GM12873 (cell line): Measurements from ENCODE around the gene KCNN1.

Experiments
- TF ChIP-seq, protein P1 (sequence below): IDR thresholded peaks from 2 replicates; pipeline ENCODE4 v1.5.1; 2012; ENCODE audit warnings: low read depth, mild to moderate bottlenecking, moderate library complexity, low read length, control low read depth; ENCODE audit not compliant: insufficient read depth; ENCODE audit errors: missing control alignments

Gene KCNN1

DNA sequence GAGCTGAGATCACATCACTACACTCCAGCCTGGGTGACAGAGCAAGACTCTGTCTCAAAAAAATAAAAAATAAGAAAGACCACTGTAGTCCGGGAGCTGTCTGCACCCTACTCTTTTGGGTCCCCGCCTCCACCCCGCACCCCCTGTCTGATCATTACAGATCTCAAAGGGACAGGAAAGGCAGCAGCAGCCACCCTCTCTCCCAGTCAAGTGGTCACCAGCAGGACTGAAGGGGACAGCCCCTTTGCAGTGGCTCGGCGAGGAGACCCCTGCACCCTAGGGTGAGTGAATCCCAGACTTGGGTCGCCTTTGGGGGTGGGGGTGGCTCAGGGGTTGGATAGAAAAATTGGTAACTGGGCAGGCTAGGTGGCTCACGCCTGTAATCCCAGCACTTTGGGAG lies 12.5 kb upstream of the KCNN1 start:
- TF ChIP-seq, protein P1, sequence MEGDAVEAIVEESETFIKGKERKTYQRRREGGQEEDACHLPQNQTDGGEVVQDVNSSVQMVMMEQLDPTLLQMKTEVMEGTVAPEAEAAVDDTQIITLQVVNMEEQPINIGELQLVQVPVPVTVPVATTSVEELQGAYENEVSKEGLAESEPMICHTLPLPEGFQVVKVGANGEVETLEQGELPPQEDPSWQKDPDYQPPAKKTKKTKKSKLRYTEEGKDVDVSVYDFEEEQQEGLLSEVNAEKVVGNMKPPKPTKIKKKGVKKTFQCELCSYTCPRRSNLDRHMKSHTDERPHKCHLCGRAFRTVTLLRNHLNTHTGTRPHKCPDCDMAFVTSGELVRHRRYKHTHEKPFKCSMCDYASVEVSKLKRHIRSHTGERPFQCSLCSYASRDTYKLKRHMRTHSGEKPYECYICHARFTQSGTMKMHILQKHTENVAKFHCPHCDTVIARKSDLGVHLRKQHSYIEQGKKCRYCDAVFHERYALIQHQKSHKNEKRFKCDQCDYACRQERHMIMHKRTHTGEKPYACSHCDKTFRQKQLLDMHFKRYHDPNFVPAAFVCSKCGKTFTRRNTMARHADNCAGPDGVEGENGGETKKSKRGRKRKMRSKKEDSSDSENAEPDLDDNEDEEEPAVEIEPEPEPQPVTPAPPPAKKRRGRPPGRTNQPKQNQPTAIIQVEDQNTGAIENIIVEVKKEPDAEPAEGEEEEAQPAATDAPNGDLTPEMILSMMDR = no peak

DNA sequence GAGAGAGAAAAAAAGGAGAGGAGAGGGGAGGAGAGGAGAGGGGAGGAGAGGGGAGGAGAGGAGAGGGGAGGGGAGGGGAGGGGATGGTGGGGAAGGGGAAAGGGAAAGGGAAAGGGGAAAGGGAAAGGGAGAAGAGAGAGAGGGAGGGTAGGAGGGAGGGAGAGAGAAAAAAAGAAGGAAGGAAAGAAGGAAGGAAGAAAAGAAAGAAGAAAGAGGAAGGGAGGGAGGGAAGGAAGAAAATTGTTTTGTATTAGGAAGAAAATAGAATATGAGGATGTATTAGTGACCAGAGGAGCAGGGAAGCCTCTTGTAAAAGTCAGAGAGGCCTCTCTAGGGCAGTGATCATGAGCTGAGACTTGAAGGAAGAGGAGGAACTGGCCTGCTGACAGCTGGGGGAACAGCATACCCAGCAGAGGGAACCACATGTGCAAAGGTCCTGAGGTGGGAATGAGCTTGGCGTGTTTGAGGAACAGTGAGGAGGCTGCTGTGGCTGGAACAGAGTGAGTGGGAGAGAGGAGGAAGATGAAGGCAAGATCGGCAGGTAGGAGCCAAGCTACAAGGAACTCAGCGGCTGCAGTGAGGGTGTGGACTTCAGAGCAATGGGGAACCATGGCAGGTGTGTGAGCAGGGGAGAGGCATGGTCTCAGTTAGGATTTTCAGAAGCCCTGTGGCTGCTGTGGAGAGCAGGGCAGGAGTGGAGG lies 9.6 kb upstream of the KCNN1 start:
- TF ChIP-seq, protein P1 = no peak

DNA sequence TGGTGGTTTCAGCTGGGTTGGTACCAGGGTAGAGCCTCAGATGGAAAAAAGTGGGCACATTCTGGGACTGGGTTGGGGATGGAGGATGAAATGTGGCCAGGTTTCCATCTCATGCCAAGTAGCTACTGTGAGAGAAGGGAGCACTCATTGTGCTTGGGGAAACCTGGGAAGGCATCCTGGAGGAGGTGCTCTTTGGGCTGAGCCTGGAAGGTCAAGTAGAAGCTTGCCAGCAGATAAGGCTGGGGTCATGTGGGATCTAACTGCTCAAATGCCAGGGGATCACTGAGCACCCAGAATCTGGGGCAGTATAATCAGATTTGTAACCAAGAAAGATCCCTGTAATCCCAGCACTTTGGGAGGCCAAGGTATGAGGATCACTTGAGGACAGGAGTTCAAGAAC lies 9.0 kb upstream of the KCNN1 start:
- TF ChIP-seq, protein P1 = no peak

DNA sequence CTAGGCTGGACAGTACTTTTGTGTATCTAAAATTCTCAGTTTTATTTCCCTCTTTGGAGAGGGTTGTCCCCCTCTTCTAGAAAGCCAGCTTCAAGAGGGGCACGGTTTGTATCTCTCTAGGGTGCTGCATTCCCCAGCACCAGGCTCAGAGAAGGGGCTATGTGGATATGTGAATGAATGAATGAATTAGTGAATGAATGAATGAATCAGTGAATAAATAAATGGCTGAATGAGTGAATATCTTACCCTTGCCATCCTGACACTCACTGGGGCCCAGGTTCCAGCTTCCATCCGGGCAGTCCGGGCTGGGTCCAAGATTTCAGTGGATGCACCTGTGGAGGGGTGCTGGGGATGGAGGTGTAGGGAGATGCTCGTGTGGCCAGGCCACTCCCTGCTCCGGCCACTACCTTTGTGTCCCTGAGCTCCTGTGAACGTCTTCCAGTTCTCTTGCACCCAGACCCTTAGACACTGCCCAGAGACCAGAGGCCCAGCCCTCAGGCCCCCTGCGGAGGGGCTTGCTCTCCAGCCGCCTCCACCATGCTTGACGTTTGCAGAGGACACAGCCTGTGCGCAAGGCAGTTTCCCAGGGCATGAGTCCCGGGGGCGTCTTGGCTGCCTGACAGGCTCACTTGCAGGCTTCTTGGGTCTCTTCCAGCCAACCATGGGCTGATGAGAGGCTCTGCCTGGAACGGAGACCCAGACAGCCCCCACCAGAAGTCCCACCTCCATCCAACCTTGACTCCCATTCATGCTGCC lies 2.8 kb upstream of the KCNN1 start:
- TF ChIP-seq, protein P1 = no peak

DNA sequence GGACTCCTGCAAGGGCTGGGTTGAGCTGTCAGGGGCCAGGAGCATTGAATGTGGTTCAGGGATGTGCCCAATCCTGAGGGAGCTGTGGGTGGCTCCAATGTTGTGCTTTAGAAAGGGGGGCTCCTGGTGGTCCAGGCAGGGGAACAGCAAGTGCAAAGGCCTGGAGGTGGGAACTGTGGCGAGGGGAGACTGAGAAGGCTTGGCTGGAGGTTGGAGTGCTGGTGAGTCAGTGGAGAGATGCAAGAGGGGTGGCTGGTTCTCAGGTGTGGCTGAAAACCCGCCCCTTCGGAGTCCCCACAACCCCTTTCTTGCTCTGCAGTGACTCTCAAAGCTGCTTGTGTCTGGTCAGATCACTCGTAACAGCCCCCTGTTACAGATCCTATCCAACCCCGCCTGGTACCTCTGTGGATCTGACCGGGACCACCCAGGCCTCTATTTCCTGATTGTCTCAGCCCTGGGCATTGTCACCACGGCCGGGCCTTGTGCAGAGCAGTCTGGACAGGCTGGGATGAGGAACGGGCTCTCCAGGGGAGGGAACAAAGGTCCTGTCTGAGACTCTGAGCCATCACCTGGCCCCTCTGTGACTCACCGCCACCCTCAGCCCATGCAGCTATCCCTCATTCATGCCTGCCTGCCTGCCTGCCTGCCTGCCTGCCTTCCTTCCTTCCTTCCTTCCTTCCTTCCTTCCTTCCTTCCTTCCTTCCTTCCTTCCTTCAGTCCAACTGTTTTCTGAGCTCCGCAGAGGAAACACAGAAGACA lies 1.4 kb upstream of the KCNN1 start:
- TF ChIP-seq, protein P1 = no peak

DNA sequence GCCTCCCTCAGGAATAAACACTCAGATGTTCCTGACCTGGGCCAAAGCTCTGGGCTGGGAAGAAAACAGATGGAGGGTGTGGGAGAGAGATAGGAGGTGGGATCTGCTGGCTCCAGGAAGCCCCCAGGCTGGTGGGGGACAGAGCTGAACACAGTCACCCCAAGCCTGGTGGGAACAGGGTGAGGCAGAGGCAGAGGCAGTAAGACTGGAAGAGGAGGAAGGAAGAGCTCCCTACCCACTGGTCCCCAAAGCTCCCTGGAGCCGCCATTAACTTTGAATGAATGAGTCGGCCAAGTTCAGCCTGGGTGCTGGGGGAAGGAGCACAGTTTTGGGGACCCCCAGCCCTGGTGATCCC lies 801 bp upstream of the KCNN1 start:
- TF ChIP-seq, protein P1 = no peak

DNA sequence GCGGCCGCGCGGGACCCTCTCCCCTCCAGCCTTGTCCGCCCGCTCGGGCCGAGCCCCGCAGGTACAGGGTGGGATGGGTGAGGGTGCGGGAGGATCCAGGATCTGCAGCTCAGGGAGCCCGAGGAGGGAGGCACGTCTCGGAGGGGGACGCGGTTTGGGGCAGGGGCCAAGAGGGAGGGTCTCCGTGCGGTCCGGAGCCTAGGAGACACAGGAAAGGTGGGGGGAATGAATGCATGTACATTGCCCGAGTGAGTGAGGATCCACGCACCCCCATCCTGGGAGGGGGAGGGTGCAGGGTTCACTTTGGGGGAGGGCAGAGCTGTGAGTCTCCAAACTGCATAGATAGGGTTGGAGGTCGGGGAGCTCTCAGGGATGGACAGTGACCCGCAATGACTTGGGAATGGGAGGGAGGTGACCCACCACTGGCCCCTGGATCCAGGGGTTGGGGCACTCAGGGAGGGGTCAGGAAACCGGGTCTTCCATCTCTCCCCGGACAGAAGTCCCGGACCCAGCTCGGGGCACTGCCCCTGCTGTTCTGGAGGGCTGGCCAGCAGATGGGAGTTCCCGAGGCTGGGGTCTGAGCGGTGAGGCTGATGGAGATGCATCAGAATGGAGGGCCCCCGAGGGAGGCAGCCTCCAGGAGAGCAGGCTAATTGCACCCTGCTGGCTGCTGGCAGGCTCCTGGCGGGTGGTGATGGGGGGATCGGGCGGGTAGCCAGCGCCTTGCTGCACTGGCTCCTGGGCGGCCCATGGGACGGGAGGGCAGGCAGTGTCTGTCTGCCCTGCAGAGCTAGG lies 547 bp downstream of the KCNN1 start:
- TF ChIP-seq, protein P1 = no peak
